Body of pancreas (tissue), 4 donors: Measurements from ENCODE around the gene WWC2.

Experiments used
- CTCF ChIP-seq, 7 experiments: fragments of 450-650 bp in 4 of 7; fragments of 200-600 bp in 3 of 7; sonication (generic) in 3 of 7; IDR thresholded peaks; one replicate each; pipeline ENCODE4 v1.5.1; 2016 to 2019; ENCODE audit warnings: antibody characterized with exemption in 7 of 7
- POLR2A ChIP-seq, 3 donors: fragments of 450-650 bp; IDR thresholded peaks; one replicate each; pipeline ENCODE4 v1.6.1; 2016; ENCODE audit warnings: antibody characterized with exemption in 3 of 3, mild to moderate bottlenecking in 2 of 3

- TF ChIP-seq POLR2A (IDR thresholded peaks at IDR 0.05) (no peak), CTCF (IDR thresholded peaks at IDR 0.05) (no peak)
Measured at GRCh38 chr4:183254162-183254561, 155.1 kb downstream of the WWC2 start.
